ENCODE data around the gene CCDC134. TPM values are rescaled to one million over a fixed set of nuclear protein-coding genes. Genes with fewer than 3 reads are reported as not detected.

CCDC134 gene
- total RNA-seq, 6 experiments from 2014 or later, result 2.6 to 5.2 (median 3.4) TPM

DNA sequence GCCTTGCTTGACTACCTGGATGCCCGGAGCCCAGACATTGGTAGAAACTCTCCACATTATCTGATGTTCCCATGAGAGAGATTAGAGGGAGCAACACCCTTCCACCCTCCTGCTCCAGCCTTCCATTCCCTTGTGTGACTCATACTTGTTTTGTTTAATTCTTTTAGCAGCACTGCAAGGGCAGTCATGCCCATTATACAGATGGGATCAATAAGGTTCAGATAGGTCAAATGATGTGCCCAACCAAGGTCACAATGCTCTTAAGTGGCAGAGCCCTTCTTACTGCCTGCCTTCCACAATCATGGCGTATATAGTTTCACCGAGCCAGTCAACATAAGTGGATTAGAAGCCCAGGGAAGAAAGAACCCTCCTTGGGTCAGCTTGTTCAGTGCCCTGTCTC lies 6.6 kb upstream of the CCDC134 start:
- H3K4me1 ChIP-seq, result no peaks in the 10 kb centered on the region
- no peak for DNase-seq

GRCh38 chr22:41798736-41799135 lies 1.7 kb upstream of the CCDC134 start:
- WGBS (ENCODE audit: insufficient coverage, low coverage, low lambda C conversion rate, missing lambda C conversion rate), result 83% methylated on average over 1 of the region's 2 CpGs
- DNase-seq (no peak), ATAC-seq (no peak)
- Histone ChIP-seq H3K27me3 (no peaks in the 10 kb centered on the region), H3K4me1 (peaks cover 0 to 13% (median 4%) of the 10 kb centered on the region in 4 donors), H3K4me3 (no peak overlapping the region), H3K9me3 (no peaks in the 10 kb centered on the region), H3K36me3 (no peaks in the 10 kb centered on the region), H3K27ac (no peak overlapping the region)
- no peak for TF ChIP-seq POLR2A (IDR thresholded peaks at IDR 0.05)
- TF ChIP-seq CTCF (IDR thresholded peaks at IDR 0.05), result no peak
- intact Hi-C loops (cut with DNase I), result no loop called here

More for the DNA sequence above, 6.6 kb upstream of the CCDC134 start:
- Histone ChIP-seq H3K4me3 (no peak overlapping the region), H3K27ac (no peak overlapping the region), H3K9me3 (no peaks in the 10 kb centered on the region), H3K36me3 (no peaks in the 10 kb centered on the region), H3K27me3 (no peaks in the 10 kb centered on the region)
- intact Hi-C loops (cut with DNase I), result no loop called here
- TF ChIP-seq POLR2A (IDR thresholded peaks at IDR 0.05) (no peak), CTCF (IDR thresholded peaks at IDR 0.05) (no peak)
- no peak for ATAC-seq
- 100% methylated on average over 3 of the region's 3 CpGs for WGBS (ENCODE audit: insufficient coverage, low coverage, low lambda C conversion rate, missing lambda C conversion rate)

GRCh38 chr22:41799486-41800347 lies 762 bp upstream of the CCDC134 start:
- no peaks in the 10 kb centered on the region for H3K36me3 ChIP-seq
- no peaks in the 10 kb centered on the region for H3K27me3 ChIP-seq
- H3K4me1 ChIP-seq, result peaks cover 0 to 13% (median 4%) of the 10 kb centered on the region in 4 donors
- peak overlapping the region; percentile 70 to 87 (median 71) for H3K27ac ChIP-seq
- no peak for TF ChIP-seq CTCF (IDR thresholded peaks at IDR 0.05)
- TF ChIP-seq POLR2A (IDR thresholded peaks at IDR 0.05), result no peak
- DNase-seq, result peak; percentile 35 to 63 (median 58)
- WGBS (ENCODE audit: insufficient coverage, low coverage, low lambda C conversion rate, missing lambda C conversion rate), result 23% methylated on average over 11 of the region's 38 CpGs
- ATAC-seq, result peak; percentile 32 to 43 (median 40)
- intact Hi-C loops (cut with DNase I), result no loop called here
- H3K9me3 ChIP-seq, result no peaks in the 10 kb centered on the region
- peak overlapping the region; percentile 68 to 94 (median 82) for H3K4me3 ChIP-seq

DNA sequence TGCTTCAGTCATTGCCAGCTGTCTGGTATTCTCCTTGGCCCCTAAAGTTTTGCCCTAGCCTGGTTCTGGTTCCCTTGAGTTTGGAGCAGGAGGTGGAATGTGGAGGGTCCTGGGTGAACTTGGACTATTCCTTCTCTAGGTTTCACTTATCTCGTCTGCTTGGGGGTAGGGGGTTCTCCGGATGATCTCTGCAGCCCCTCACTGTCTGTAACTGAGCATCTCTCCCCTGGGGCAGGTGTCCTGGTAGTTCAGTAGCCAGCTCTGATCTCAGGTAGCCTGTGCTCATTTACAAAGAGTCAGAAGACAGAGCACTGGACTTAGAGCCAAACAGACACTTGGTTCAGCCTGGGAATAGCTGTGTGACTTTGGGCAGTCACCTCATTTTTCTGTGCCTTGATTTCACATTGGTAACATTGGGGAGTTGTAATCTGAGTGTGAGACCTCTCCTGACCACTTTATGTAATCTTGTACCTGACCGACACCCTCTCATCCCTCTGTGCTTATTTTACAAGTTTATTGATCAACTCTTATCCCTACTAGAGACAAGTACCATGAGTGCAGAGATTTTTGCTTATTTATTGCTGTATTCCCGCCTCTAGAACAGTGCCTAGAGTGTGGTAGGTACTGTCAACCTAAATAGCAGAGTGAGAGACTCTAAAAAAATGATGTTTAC lies 804 bp downstream of the CCDC134 start:
- no peak for TF ChIP-seq CTCF (IDR thresholded peaks at IDR 0.05)
- no peak for TF ChIP-seq POLR2A (IDR thresholded peaks at IDR 0.05)
- Histone ChIP-seq H3K4me3 (peak overlapping the region; percentile 68 to 94 (median 82)), H3K27me3 (no peaks in the 10 kb centered on the region), H3K27ac (peak overlapping the region; percentile 70 to 87 (median 71)), H3K4me1 (peaks cover 0 to 13% (median 4%) of the 10 kb centered on the region in 4 donors), H3K9me3 (no peaks in the 10 kb centered on the region), H3K36me3 (no peaks in the 10 kb centered on the region)
- DNase-seq (no peak), ATAC-seq (peak in 1 of 4 donors; percentile 2)
- intact Hi-C loops (cut with DNase I), result no loop called here
- 11% methylated on average over 3 of the region's 4 CpGs for WGBS (ENCODE audit: insufficient coverage, low coverage, low lambda C conversion rate, missing lambda C conversion rate)
